ENCODE data around the gene MAGI3. TPM values are rescaled to one million over a fixed set of nuclear protein-coding genes. Genes with fewer than 3 reads are reported as not detected.

Gene MAGI3
- 27.0 TPM for polyA plus RNA-seq
- long read RNA-seq, donor 1, full-length matches to known transcripts = 4 of 11 reads
- long read RNA-seq, donor 1, partial matches to known transcripts = 7 of 11 reads
- long read RNA-seq, donor 1, other reads (novel, unspliced or antisense) = 0 of 11 reads
- long read RNA-seq, donor 2, full-length matches to known transcripts = 2 of 38 reads
- long read RNA-seq, donor 2, partial matches to known transcripts = 36 of 38 reads
- long read RNA-seq, donor 2, other reads (novel, unspliced or antisense) = 0 of 38 reads
- long read RNA-seq, donor 3 = 0 reads
- long read RNA-seq, donor 4 = 0 reads
- long read RNA-seq, donor 5, full-length matches to known transcripts = 3 of 3 reads
- long read RNA-seq, donor 5, partial matches to known transcripts = 0 of 3 reads
- long read RNA-seq, donor 5, other reads (novel, unspliced or antisense) = 0 of 3 reads
- long read RNA-seq, donor 6, full-length matches to known transcripts = 4 of 4 reads
- long read RNA-seq, donor 6, partial matches to known transcripts = 0 of 4 reads
- long read RNA-seq, donor 6, other reads (novel, unspliced or antisense) = 0 of 4 reads
- long read RNA-seq, donor 7, partial matches to known transcripts = 0 of 2 reads
- long read RNA-seq, donor 7, other reads (novel, unspliced or antisense) = 0 of 2 reads
- long read RNA-seq, donor 8, full-length matches to known transcripts = 5 of 5 reads
- long read RNA-seq, donor 8, partial matches to known transcripts = 0 of 5 reads
- long read RNA-seq, donor 8, other reads (novel, unspliced or antisense) = 0 of 5 reads
- long read RNA-seq, donor 9, full-length matches to known transcripts = 4 of 4 reads
- long read RNA-seq, donor 9, partial matches to known transcripts = 0 of 4 reads
- long read RNA-seq, donor 9, other reads (novel, unspliced or antisense) = 0 of 4 reads
- long read RNA-seq, donor 10, full-length matches to known transcripts = 2 of 2 reads
- long read RNA-seq, donor 10, partial matches to known transcripts = 0 of 2 reads
- long read RNA-seq, donor 10, other reads (novel, unspliced or antisense) = 0 of 2 reads
- long read RNA-seq, donor 11, partial matches to known transcripts = 0 of 2 reads
- long read RNA-seq, donor 11, other reads (novel, unspliced or antisense) = 0 of 2 reads

DNA sequence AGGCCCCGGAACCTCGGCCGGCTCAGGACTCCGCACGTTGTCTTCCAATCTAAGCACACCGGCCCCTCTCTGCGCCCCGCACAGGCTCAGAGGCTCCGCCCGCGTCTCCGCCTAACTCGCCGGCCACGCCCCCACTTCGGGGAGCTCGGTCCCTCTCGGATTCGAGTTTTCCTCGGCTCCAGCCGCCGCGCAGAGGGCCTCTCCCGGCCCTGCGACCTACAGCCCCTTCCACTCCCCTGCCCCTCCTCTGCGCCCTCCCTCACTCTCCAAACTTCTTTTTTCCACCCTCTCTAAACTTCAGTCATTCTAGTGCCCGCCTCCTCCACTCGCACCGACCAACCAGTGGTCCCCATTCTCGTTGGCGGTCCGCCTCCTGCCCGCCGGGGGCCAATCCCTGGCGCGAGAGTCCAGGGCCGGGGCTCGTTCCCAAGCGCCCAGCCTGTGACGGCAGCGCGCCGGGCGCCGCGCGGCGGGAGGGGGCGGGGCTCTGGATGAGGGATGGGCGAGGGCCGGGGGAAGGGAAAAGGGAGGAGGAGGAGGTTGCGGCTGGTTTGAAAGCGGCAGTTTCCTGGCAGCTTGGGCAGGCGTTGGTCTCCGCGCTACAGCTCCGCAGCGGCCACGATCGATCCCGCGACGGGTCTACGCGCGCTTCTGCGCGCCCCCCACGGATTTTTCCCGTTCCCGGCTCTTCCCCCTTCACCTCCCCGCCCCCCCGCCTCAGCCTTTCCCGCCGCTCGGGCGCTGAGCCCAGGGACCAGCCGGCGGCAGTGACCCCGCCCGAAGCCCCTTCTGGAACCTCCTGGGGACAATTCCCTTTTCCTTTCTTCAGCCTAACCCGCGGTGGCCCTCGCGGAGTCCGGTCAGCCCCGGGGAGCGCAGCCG is at the start of gene MAGI3:
MAGI3 (plus strand) TSS at position 563 of the 882 bp plus-strand sequence. CDS start 519 bp downstream, outside the sequence.
- Histone ChIP-seq H3K9me3 (ENCODE audit: control insufficient read depth, low read depth, low read length) (peaks cover 3% of the 10 kb centered on the region), H3K27me3 (ENCODE audit: control insufficient read depth, insufficient read depth, low read length) (no peaks in the 10 kb centered on the region), H3K36me3 (ENCODE audit: control insufficient read depth, insufficient read depth, low read length) (no peaks in the 10 kb centered on the region), H3K4me3 (ENCODE audit: low read length) (peak within 1 kb of the TSS; percentile 99), H3K4me1 (ENCODE audit: control insufficient read depth, insufficient read depth, low read length) (peaks cover 6% of the 10 kb centered on the region), H3K27ac (ENCODE audit: low read length) (peak within 1 kb of the TSS; percentile 99)
- WGBS (ENCODE audit: insufficient coverage, low lambda C conversion rate) = 0% methylated on average over 3 of the region's 89 CpGs
- DNase-seq = peak; percentile 98 to 100

DNA sequence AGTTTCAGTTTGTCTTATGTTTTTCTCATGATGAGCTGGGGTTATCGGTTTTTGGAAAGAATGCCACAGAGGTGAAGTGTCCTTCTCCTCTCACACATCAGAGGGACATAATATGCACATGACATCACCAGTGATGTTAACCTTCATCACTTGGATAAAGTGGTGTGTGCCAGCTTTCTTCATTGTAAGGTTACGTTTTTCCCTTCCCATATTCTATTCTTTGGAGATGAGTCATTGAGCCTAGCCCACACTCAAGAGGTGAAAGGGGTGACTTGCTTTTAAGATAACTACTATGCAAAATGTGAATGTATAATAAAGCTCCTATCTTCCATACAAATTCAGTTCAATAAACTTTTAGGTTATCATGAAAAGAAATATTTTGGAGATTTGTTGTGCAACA is 36.7 kb upstream of the MAGI3 start:
- no peaks in the 10 kb centered on the region for H3K9me3 ChIP-seq (ENCODE audit: control insufficient read depth, low read depth, low read length)
- H3K4me3 ChIP-seq (ENCODE audit: low read length) = no peak overlapping the region
- no peaks in the 10 kb centered on the region for H3K4me1 ChIP-seq (ENCODE audit: control insufficient read depth, insufficient read depth, low read length)
- WGBS (ENCODE audit: insufficient coverage, low lambda C conversion rate) = no CpG with 5 or more reads among the region's 2 CpGs
- H3K27me3 ChIP-seq (ENCODE audit: control insufficient read depth, insufficient read depth, low read length) = no peaks in the 10 kb centered on the region
- H3K27ac ChIP-seq (ENCODE audit: low read length) = no peak overlapping the region
- H3K36me3 ChIP-seq (ENCODE audit: control insufficient read depth, insufficient read depth, low read length) = no peaks in the 10 kb centered on the region
- DNase-seq = no peak

DNA sequence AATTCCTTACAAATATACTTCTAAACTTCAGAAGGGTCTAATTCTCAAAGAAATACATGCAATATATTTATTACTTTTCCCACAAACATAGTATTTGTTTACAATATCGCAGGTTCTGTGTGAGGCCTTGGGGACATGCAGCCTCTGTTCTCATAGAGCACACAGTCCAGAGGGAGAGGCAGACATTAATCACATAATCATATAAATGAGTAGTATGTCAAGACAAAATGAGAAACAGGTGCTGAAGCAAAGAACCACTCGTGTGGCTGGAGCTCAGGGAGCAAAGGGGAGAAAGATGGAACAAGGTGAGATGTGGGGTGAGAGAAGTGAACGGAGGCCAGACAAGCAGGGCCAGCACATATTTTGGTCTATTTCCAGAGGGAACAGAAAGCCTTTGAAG is 26.4 kb upstream of the MAGI3 start:
- H3K4me1 ChIP-seq (ENCODE audit: control insufficient read depth, insufficient read depth, low read length) = no peaks in the 10 kb centered on the region
- DNase-seq = no peak
- no peak overlapping the region for H3K4me3 ChIP-seq (ENCODE audit: low read length)
- WGBS (ENCODE audit: insufficient coverage, low lambda C conversion rate) = 71% methylated on average over 2 of the region's 3 CpGs
- no peaks in the 10 kb centered on the region for H3K27me3 ChIP-seq (ENCODE audit: control insufficient read depth, insufficient read depth, low read length)
- no peak overlapping the region for H3K27ac ChIP-seq (ENCODE audit: low read length)
- no peaks in the 10 kb centered on the region for H3K36me3 ChIP-seq (ENCODE audit: control insufficient read depth, insufficient read depth, low read length)
- H3K9me3 ChIP-seq (ENCODE audit: control insufficient read depth, low read depth, low read length) = no peaks in the 10 kb centered on the region

DNA sequence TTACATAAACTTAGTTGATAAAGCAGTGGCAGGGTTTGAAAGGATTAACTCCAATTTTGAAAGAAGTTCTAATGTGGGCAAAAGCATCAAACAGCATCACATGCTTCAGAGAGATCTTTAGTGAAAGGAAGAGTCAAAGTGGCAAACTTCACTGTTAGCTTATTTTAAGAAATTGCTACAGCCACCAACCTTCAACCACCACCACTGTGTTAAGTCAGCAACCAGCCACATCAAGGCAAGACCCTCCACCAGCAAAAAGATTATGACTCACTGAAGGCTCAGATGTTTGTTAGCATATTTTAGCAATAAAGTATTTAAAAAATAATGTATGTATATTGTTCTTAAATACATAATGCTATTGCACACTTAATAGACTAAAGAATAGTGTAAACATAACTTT is 21.3 kb upstream of the MAGI3 start:
- H3K27me3 ChIP-seq (ENCODE audit: control insufficient read depth, insufficient read depth, low read length) = no peaks in the 10 kb centered on the region
- DNase-seq = no peak
- no peaks in the 10 kb centered on the region for H3K9me3 ChIP-seq (ENCODE audit: control insufficient read depth, low read depth, low read length)
- H3K4me1 ChIP-seq (ENCODE audit: control insufficient read depth, insufficient read depth, low read length) = no peaks in the 10 kb centered on the region
- no peak overlapping the region for H3K27ac ChIP-seq (ENCODE audit: low read length)
- H3K36me3 ChIP-seq (ENCODE audit: control insufficient read depth, insufficient read depth, low read length) = no peaks in the 10 kb centered on the region
- H3K4me3 ChIP-seq (ENCODE audit: low read length) = no peak overlapping the region

DNA sequence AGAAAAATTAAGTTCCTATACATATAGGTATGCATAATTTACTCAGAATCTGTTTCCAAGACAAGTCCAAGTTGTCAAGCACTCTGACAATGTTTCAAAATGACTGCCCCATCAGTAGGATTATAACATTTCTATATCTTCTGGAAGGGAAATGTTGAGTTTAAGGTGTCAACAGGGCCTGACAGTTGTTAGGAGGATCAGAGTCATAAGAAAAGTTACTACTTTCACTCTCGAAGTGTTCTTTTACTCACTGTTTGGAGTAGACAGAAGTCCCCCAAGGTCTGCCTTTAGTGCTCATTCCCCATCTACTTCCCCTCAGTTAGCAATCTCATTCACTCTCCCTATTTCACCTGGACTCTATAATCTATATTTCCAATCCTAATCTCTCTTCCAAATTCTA is 20.6 kb upstream of the MAGI3 start:
- no peak for DNase-seq
- Histone ChIP-seq H3K36me3 (ENCODE audit: control insufficient read depth, insufficient read depth, low read length) (no peaks in the 10 kb centered on the region), H3K27me3 (ENCODE audit: control insufficient read depth, insufficient read depth, low read length) (no peaks in the 10 kb centered on the region), H3K9me3 (ENCODE audit: control insufficient read depth, low read depth, low read length) (no peaks in the 10 kb centered on the region), H3K4me3 (ENCODE audit: low read length) (no peak overlapping the region), H3K27ac (ENCODE audit: low read length) (no peak overlapping the region), H3K4me1 (ENCODE audit: control insufficient read depth, insufficient read depth, low read length) (no peaks in the 10 kb centered on the region)
- WGBS (ENCODE audit: insufficient coverage, low lambda C conversion rate) = no CpG with 5 or more reads among the region's 1 CpG

DNA sequence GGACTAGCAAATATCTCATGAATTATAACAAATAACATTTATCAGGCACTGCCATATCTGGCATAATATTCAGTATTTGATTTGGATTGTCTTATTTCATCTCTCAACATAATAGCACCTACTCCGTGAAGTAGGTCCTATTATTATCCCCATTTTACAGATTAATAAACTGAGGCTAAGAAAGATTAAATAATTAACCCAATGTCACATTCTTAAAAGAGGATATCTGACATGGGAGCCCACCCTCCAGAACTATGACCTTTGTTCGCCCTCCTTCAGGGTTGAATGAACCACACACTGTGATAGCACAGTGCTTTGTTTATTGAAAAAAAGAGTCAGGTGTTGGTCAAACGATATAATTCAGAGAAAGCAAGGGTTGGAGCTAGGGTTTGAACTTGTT is 19.4 kb upstream of the MAGI3 start:
- Histone ChIP-seq H3K27me3 (ENCODE audit: control insufficient read depth, insufficient read depth, low read length) (no peaks in the 10 kb centered on the region), H3K36me3 (ENCODE audit: control insufficient read depth, insufficient read depth, low read length) (no peaks in the 10 kb centered on the region), H3K9me3 (ENCODE audit: control insufficient read depth, low read depth, low read length) (no peaks in the 10 kb centered on the region), H3K4me3 (ENCODE audit: low read length) (no peak overlapping the region), H3K4me1 (ENCODE audit: control insufficient read depth, insufficient read depth, low read length) (no peaks in the 10 kb centered on the region), H3K27ac (ENCODE audit: low read length) (no peak overlapping the region)
- DNase-seq = no peak
- WGBS (ENCODE audit: insufficient coverage, low lambda C conversion rate) = 10% methylated on average over 2 of the region's 3 CpGs

DNA sequence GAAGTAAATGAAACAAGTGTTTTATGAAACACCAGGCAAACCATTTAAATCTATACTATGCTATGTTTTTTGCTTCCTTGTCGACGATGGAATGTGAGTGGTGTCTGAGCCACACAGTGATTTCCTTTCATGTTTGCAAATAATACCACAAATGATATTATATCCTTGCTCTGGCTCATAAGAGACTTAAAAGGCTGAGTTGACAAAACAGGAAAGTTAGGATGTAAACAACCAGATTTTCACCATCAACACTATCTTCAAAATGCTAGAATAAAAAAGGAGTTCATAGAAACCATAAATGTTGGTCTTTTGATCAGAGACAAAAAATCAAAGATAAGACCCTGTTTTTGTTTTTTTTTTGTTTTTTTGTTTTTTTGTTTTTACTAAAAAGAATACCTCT is 17.8 kb upstream of the MAGI3 start:
- no peak for DNase-seq
- Histone ChIP-seq H3K27ac (ENCODE audit: low read length) (no peak overlapping the region), H3K27me3 (ENCODE audit: control insufficient read depth, insufficient read depth, low read length) (no peaks in the 10 kb centered on the region), H3K9me3 (ENCODE audit: control insufficient read depth, low read depth, low read length) (no peaks in the 10 kb centered on the region), H3K4me1 (ENCODE audit: control insufficient read depth, insufficient read depth, low read length) (no peaks in the 10 kb centered on the region), H3K4me3 (ENCODE audit: low read length) (no peak overlapping the region), H3K36me3 (ENCODE audit: control insufficient read depth, insufficient read depth, low read length) (no peaks in the 10 kb centered on the region)
- 25% methylated on average over 2 of the region's 2 CpGs for WGBS (ENCODE audit: insufficient coverage, low lambda C conversion rate)

DNA sequence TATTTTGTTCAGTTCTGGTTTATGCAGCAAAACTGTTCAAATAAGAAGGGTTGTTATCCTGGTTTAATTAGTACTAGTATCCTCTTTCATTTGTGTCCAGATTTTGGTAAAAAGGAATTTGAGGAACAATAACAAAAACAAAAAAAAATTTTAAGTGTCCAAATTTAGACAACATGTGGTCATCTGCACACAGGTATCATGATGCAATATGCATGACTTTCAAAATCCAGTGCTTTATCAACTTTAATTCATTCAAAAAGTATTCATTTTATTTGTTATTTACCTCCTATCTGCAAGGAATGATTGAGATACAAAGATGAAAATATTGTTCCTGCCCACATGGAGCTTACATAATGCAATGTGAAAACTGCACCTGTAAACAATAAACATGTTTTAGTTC is 16.7 kb upstream of the MAGI3 start:
- no peak overlapping the region for H3K27ac ChIP-seq (ENCODE audit: low read length)
- no peaks in the 10 kb centered on the region for H3K36me3 ChIP-seq (ENCODE audit: control insufficient read depth, insufficient read depth, low read length)
- DNase-seq = no peak

DNA sequence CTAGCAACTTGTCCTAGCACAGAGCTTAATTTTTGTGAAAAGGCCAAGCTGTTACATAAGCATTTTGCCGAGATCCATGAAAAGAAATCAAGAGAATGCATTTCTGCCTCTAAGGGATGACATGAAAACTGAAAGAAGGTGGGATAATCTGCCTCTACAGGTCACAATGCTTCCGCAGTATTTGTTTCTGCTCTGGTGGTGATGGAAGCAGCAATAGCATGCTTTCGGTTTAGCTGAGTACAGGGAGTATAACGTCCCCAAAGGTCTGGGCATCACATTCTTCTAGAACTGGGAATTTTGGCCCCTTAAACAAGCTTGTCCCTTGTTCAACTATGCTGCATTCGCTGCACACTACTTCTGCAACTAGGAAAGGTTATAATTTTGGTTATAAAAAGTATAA is 14.4 kb upstream of the MAGI3 start:
- no peak overlapping the region for H3K27ac ChIP-seq (ENCODE audit: low read length)
- H3K9me3 ChIP-seq (ENCODE audit: control insufficient read depth, low read depth, low read length) = no peaks in the 10 kb centered on the region
- no peaks in the 10 kb centered on the region for H3K4me1 ChIP-seq (ENCODE audit: control insufficient read depth, insufficient read depth, low read length)
- no peaks in the 10 kb centered on the region for H3K36me3 ChIP-seq (ENCODE audit: control insufficient read depth, insufficient read depth, low read length)
- no peak overlapping the region for H3K4me3 ChIP-seq (ENCODE audit: low read length)
- no peaks in the 10 kb centered on the region for H3K27me3 ChIP-seq (ENCODE audit: control insufficient read depth, insufficient read depth, low read length)
- no peak for DNase-seq
- no CpG with 5 or more reads among the region's 5 CpGs for WGBS (ENCODE audit: insufficient coverage, low lambda C conversion rate)

More for the DNA sequence above, 16.7 kb upstream of the MAGI3 start:
- no peak overlapping the region for H3K4me3 ChIP-seq (ENCODE audit: low read length)
- H3K27me3 ChIP-seq (ENCODE audit: control insufficient read depth, insufficient read depth, low read length) = no peaks in the 10 kb centered on the region
- no peaks in the 10 kb centered on the region for H3K9me3 ChIP-seq (ENCODE audit: control insufficient read depth, low read depth, low read length)
- H3K4me1 ChIP-seq (ENCODE audit: control insufficient read depth, insufficient read depth, low read length) = no peaks in the 10 kb centered on the region

DNA sequence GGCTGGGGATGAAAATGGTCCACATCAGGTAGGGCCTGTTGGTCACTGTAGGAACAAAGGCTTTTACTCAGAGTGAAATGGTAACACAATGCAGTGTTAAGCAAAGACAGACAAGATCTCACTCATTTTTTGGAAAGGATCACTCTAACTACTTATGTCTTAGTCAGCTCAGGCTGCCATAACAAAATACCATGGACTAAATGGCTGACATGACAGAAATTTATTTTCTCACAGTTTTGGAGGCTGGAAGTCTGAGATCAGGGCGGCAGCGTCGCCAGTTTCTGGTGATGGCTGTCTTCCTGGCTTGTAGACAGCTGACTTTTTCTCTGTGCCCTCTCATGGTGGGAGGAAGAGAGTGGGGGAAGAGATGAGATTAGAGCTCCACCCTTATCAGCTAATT is 10.2 kb upstream of the MAGI3 start:
- Histone ChIP-seq H3K9me3 (ENCODE audit: control insufficient read depth, low read depth, low read length) (no peaks in the 10 kb centered on the region), H3K4me1 (ENCODE audit: control insufficient read depth, insufficient read depth, low read length) (no peaks in the 10 kb centered on the region), H3K36me3 (ENCODE audit: control insufficient read depth, insufficient read depth, low read length) (no peaks in the 10 kb centered on the region), H3K27me3 (ENCODE audit: control insufficient read depth, insufficient read depth, low read length) (no peaks in the 10 kb centered on the region), H3K27ac (ENCODE audit: low read length) (no peak overlapping the region), H3K4me3 (ENCODE audit: low read length) (no peak overlapping the region)
- DNase-seq = no peak
- WGBS (ENCODE audit: insufficient coverage, low lambda C conversion rate) = 100% methylated on average over 1 of the region's 3 CpGs
